GM12891 (cell line): ENCODE measurements around the gene ADAT1.

ENCODE experiments used
- PAX5 ChIP-seq: IDR thresholded peaks from 2 replicates; pipeline ENCODE4 v1.6.1; 2011; ENCODE audit warnings: low read length, moderate library complexity, mild to moderate bottlenecking; ENCODE audit not compliant: insufficient read depth, severe bottlenecking
- POLR2A ChIP-seq: IDR thresholded peaks from 2 replicates; pipeline ENCODE4 v1.6.1; 2011; ENCODE audit warnings: low read depth, low read length, control low read depth
- POLR2AphosphoS5 ChIP-seq: IDR thresholded peaks from 2 replicates; pipeline ENCODE4 v1.6.1; 2011; ENCODE audit warnings: low read depth, low read length, control low read depth
- SPI1 ChIP-seq: IDR thresholded peaks from 2 replicates; pipeline ENCODE4 v1.6.1; 2011; ENCODE audit warnings: low read depth, low read length, control low read depth
- TAF1 ChIP-seq: IDR thresholded peaks from 2 replicates; pipeline ENCODE4 v1.6.1; 2011; ENCODE audit warnings: low read depth, low read length, control low read depth

DNA sequence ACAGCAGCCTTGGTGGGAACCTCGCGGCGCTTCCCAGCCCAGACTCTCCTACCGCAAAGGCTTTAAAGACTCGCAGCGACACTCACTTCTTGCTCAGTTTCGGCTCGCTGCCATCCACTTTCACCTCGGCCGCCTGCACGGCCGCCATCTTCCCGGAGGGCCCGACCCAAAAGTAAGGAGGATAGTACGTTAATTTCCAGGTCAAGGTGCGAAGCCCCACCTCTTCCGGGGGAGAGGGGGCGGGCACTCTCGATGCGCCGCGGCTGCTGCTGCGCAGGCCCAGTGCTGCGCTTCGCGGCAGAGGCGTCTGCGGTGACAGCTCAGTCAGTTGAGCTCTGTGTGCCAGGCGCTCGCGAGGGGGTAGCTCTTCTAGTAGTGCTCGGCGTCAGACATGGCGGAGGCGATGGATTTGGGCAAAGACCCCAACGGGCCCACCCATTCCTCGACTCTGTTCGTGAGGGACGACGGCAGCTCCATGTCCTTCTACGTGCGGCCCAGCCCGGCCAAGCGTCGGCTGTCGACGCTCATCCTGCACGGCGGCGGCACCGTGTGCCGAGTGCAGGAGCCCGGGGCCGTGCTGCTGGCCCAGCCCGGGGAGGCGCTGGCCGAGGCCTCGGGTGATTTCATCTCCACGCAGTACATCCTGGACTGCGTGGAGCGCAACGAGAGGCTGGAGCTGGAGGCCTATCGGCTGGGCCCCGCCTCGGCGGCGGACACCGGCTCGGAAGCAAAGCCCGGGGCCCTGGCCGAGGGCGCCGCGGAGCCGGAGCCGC is 24.6 kb upstream of the ADAT1 start, which contains the start of the genes KARS1 and TERF2IP:
- TF ChIP-seq POLR2A (peak; percentile 98), PAX5 (no peak), TAF1 (peak; percentile 97), POLR2AphosphoS5 (peak; percentile 98), SPI1 (no peak)
